GM12874 (cell line): ENCODE measurements around the gene CSTA.

Source experiments
- CTCF ChIP-seq: IDR thresholded peaks from 2 replicates; pipeline ENCODE4 v1.5.1; 2011; ENCODE audit warnings: low read depth, mild to moderate bottlenecking, control low read depth, low read length, moderate library complexity; ENCODE audit not compliant: insufficient read depth

CSTA gene

GRCh38 chr3:122350814-122351418 lies 25.9 kb downstream of the CSTA start:
- no peak for TF ChIP-seq CTCF

DNA sequence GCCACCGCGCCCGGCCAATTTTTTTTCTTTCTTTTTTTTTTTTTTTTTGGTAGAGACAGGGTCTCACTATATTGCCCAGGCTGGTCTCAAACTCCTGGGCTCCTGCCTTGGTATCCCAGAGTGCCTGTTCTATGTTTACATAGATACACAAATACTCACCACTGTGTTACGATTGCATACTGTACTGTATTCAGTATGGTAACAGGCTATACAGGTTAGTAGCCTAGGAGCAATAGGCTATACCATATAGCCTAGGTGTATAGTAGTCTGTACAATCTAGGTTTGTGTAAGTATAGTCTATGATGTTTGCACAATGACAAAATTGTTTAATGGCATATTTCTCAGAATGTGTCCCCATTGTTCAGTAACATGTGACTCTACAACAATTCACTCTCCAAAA lies 26.6 kb downstream of the CSTA start:
- TF ChIP-seq CTCF: no peak

GRCh38 chr3:122353215-122353614 lies 28.2 kb downstream of the CSTA start:
- no peak for TF ChIP-seq CTCF

- TF ChIP-seq CTCF: no peak
These were observed 28.9 kb downstream of the CSTA start for GRCh38 chr3:122353893-122354401.

- no peak for TF ChIP-seq CTCF
These were observed 30.6 kb downstream of the CSTA start for GRCh38 chr3:122355612-122356011.

- TF ChIP-seq CTCF: peak; percentile 46
These were observed 31.4 kb downstream of the CSTA start for GRCh38 chr3:122356402-122356801.

GRCh38 chr3:122357828-122358702 lies 33.0 kb downstream of the CSTA start:
- TF ChIP-seq CTCF: no peak
